Hematopoietic multipotent progenitor cell treated with erythropoietin and hydrocortisone succinate and interleukin-3 and kit ligand, for 6 days (in vitro differentiated cells): ENCODE results near the gene SERTAD3.
"Not testable (repeated sequence)": the region's sequence is repeated elsewhere in the genome, so short reads cannot be mapped to it uniquely, and the experiment has no call there.

Source experiments
- DNase-seq: peaks from one replicate; pipeline ENCODE4 v3.0.0-alpha.2; 2015

Gene SERTAD3

GRCh38 chr19:40424637-40425449, 19.3 kb downstream of the SERTAD3 start:
- no peak for DNase-seq

GRCh38 chr19:40423938-40424337, 20.2 kb downstream of the SERTAD3 start:
- DNase-seq: no peak

- no peak for DNase-seq
Observed at GRCh38 chr19:40422748-40423566, 21.2 kb downstream of the SERTAD3 start.

GRCh38 chr19:40421993-40422747, 22.0 kb downstream of the SERTAD3 start:
- DNase-seq: peak; percentile 54

GRCh38 chr19:40420766-40421765, 23.1 kb downstream of the SERTAD3 start:
- DNase-seq: peak; percentile 88

GRCh38 chr19:40420451-40420765, 23.7 kb downstream of the SERTAD3 start:
- DNase-seq: no peak

- DNase-seq: no peak
Observed at GRCh38 chr19:40419780-40420179, 24.4 kb downstream of the SERTAD3 start.

- no peak for DNase-seq
Observed at GRCh38 chr19:40419066-40419612, 25.0 kb downstream of the SERTAD3 start.

- DNase-seq: no peak
Observed at GRCh38 chr19:40418040-40418439, 26.1 kb downstream of the SERTAD3 start.

GRCh38 chr19:40417643-40417981, 26.5 kb downstream of the SERTAD3 start:
- DNase-seq: no peak

GRCh38 chr19:40416918-40417642, 27.1 kb downstream of the SERTAD3 start:
- DNase-seq: peak; percentile 78

GRCh38 chr19:40415768-40416167, 28.4 kb downstream of the SERTAD3 start:
- DNase-seq: no peak

- no peak for DNase-seq
Observed at GRCh38 chr19:40414542-40415535, 29.3 kb downstream of the SERTAD3 start.

GRCh38 chr19:40413291-40413845, 30.8 kb downstream of the SERTAD3 start, which contains the start of gene PRX:
Gene PRX, minus strand, starts transcription at chr19:40413378. Its CDS starts 5,446 bp downstream, at chr19:40407932.
- DNase-seq: no peak

GRCh38 chr19:40412866-40413265, 31.3 kb downstream of the SERTAD3 start:
- DNase-seq: no peak

GRCh38 chr19:40411958-40412499, 32.1 kb downstream of the SERTAD3 start:
- DNase-seq: no peak

GRCh38 chr19:40411125-40411842, 32.9 kb downstream of the SERTAD3 start:
- DNase-seq: no peak

- DNase-seq: no peak
Observed at GRCh38 chr19:40410030-40410389, 34.1 kb downstream of the SERTAD3 start.

- DNase-seq: not testable (repeated sequence)
Observed at GRCh38 chr19:40408598-40408925, 35.6 kb downstream of the SERTAD3 start.
